Measurements from ENCODE around the gene ATP5PD.

The ATP5PD gene

GRCh38 chr17:75081611-75082540, 35.1 kb upstream of the ATP5PD start:
- H3K27ac ChIP-seq = no peak overlapping the region

GRCh38 chr17:75079023-75079373, 32.2 kb upstream of the ATP5PD start:
- TF ChIP-seq CTCF (IDR thresholded peaks at IDR 0.05) (no peak), ZFX (IDR thresholded peaks at IDR 0.05; ENCODE audit: borderline replicate concordance) (no peak)
- no peak overlapping the region for H3K27ac ChIP-seq

More at GRCh38 chr17:75081611-75082540, 35.1 kb upstream of the ATP5PD start:
- TF ChIP-seq CTCF (IDR thresholded peaks at IDR 0.05) = no peak
- TF ChIP-seq ZFX (IDR thresholded peaks at IDR 0.05; ENCODE audit: borderline replicate concordance) = no peak

GRCh38 chr17:75078284-75079022, 31.7 kb upstream of the ATP5PD start:
- TF ChIP-seq CTCF (IDR thresholded peaks at IDR 0.05) (no peak), ZFX (IDR thresholded peaks at IDR 0.05; ENCODE audit: borderline replicate concordance) (no peak)
- H3K27ac ChIP-seq = peak overlapping the region; percentile 67

GRCh38 chr17:75077496-75078283, 30.9 kb upstream of the ATP5PD start:
- H3K27ac ChIP-seq = peak overlapping the region; percentile 67
- TF ChIP-seq ZFX (IDR thresholded peaks at IDR 0.05; ENCODE audit: borderline replicate concordance) = no peak
- peak; percentile 62 for TF ChIP-seq CTCF (IDR thresholded peaks at IDR 0.05)

- peak overlapping the region; percentile 67 for H3K27ac ChIP-seq
- TF ChIP-seq ZFX (IDR thresholded peaks at IDR 0.05; ENCODE audit: borderline replicate concordance) (no peak), CTCF (IDR thresholded peaks at IDR 0.05) (no peak)
Measured at GRCh38 chr17:75077072-75077495, 30.3 kb upstream of the ATP5PD start.

GRCh38 chr17:75075597-75076336, 29.0 kb upstream of the ATP5PD start:
- TF ChIP-seq ZFX (IDR thresholded peaks at IDR 0.05; ENCODE audit: borderline replicate concordance) = no peak
- no peak for TF ChIP-seq CTCF (IDR thresholded peaks at IDR 0.05)
- peak overlapping the region; percentile 67; the same call in 1 of the 2 replicates for H3K27ac ChIP-seq
